Testis (tissue), 3 donors: Measurements from ENCODE around the gene TJP2. TPM values are rescaled to one million over a fixed set of nuclear protein-coding genes. Genes with fewer than 3 reads are reported as not detected.

Source experiments
- DNase-seq: peaks from one replicate; pipeline ENCODE4 v3.0.0-alpha.2; 2019
- H3K27ac ChIP-seq, 2 donors: fragments of 200-600 bp; sonication (generic); one replicate each; pipeline ENCODE4 v1.5.1; 2019
- H3K27me3 ChIP-seq: fragments of 200-600 bp; sonication (generic); one replicate; pipeline ENCODE4 v1.5.1; 2019
- H3K36me3 ChIP-seq: fragments of 200-600 bp; sonication (generic); one replicate; pipeline ENCODE4 v1.5.1; 2017; ENCODE audit warnings: low read depth; ENCODE audit errors: missing control alignments
- H3K4me1 ChIP-seq: fragments of 200-600 bp; sonication (generic); one replicate; pipeline ENCODE4 v1.5.1; 2019
- H3K4me3 ChIP-seq, 2 donors: fragments of 200-600 bp; sonication (generic); one replicate each; pipeline ENCODE4 v1.5.1; 2017 to 2019
- H3K9me3 ChIP-seq: fragments of 200-600 bp; sonication (generic); one replicate; pipeline ENCODE4 v1.5.1; 2017
- CTCF ChIP-seq, 3 experiments: fragments of 450-650 bp in 2 of 3; fragments of 200-600 bp in 1 of 3; sonication (generic) in 1 of 3; IDR thresholded peaks; one replicate each; pipeline ENCODE4 v1.5.1; 2016 to 2019; ENCODE audit warnings: antibody characterized with exemption in 3 of 3, mild to moderate bottlenecking in 2 of 3, moderate library complexity in 1 of 3
- POLR2A ChIP-seq: fragments of 450-650 bp; IDR thresholded peaks from one replicate; pipeline ENCODE4 v1.6.1; 2017; ENCODE audit warnings: antibody characterized with exemption, mild to moderate bottlenecking, moderate library complexity
- WGBS, 2 donors: methylation state at CpG; one replicate each; pipeline ENCODE4 v1.1.5; 2018; 5-methylcytosine and 5-hydroxymethylcytosine counted together
- intact Hi-C: fragments of 100-400 bp; cut with DNase I; formaldehyde crosslinking; loops from one replicate; pipeline ENCODE4 v1.15.1; 2023; ENCODE audit warnings: low total_unique reads
- polyA plus RNA-seq: library from polyadenylated mRNA; stranded (reverse); fragments of 350-450 nt; fragmentation: Illumina TruSeq; extraction: RNeasy Lipid Tissue Mini Kit (QIAGEN cat#74804); gene quantifications from one replicate; pipeline ENCODE4 v1.2.3, GENCODE V29; 2014; ENCODE audit warnings: low read depth, low replicate concordance; ENCODE audit not compliant: insufficient read depth
- total RNA-seq, 2 donors: library from RNA; depleted of rRNA; stranded (reverse); fragments of >200 nt; gene quantifications; one replicate each; pipeline ENCODE4 v1.2.3, GENCODE V29; 2016

TJP2 gene
- total and polyA plus RNA-seq, 3 donors from 2014 or later: 108 to 168 (median 148) TPM

GRCh38 chr9:69168709-69169217 lies 5.3 kb upstream of the TJP2 start:
- Histone ChIP-seq H3K4me3 (no peak overlapping the region), H3K27ac (no peak overlapping the region), H3K36me3 (no peaks in the 10 kb centered on the region), H3K27me3 (no peaks in the 10 kb centered on the region), H3K9me3 (no peaks in the 10 kb centered on the region), H3K4me1 (no peaks in the 10 kb centered on the region)
- 84 to 88% methylated on average over 13 of the region's 13 CpGs for WGBS, 2 donors
- no peak for TF ChIP-seq CTCF (IDR thresholded peaks at IDR 0.05)
- no peak for TF ChIP-seq POLR2A
- intact Hi-C loops: no loop called here
- DNase-seq: no peak

- WGBS, 2 donors: 83 to 93% methylated on average over 1 of the region's 1 CpG
- no peaks in the 10 kb centered on the region for H3K27me3 ChIP-seq
- H3K4me1 ChIP-seq: no peaks in the 10 kb centered on the region
- no peak overlapping the region for H3K4me3 ChIP-seq
- H3K36me3 ChIP-seq: no peaks in the 10 kb centered on the region
- no peak for TF ChIP-seq CTCF (IDR thresholded peaks at IDR 0.05)
- TF ChIP-seq POLR2A: no peak
- H3K27ac ChIP-seq: no peak overlapping the region
- H3K9me3 ChIP-seq: no peaks in the 10 kb centered on the region
- intact Hi-C loops: no loop called here
- DNase-seq: no peak
Measured at GRCh38 chr9:69170231-69170630, 3.8 kb upstream of the TJP2 start.

GRCh38 chr9:69171049-69171448 lies 3.0 kb upstream of the TJP2 start:
- intact Hi-C loops: no loop called here
- Histone ChIP-seq H3K36me3 (no peaks in the 10 kb centered on the region), H3K4me3 (no peak overlapping the region), H3K27me3 (no peaks in the 10 kb centered on the region), H3K4me1 (peaks cover 4% of the 10 kb centered on the region), H3K27ac (no peak overlapping the region), H3K9me3 (no peaks in the 10 kb centered on the region)
- WGBS, 2 donors: 81 to 85% methylated on average over 7 of the region's 7 CpGs
- TF ChIP-seq CTCF (IDR thresholded peaks at IDR 0.05): no peak
- no peak for TF ChIP-seq POLR2A
- no peak for DNase-seq

- Histone ChIP-seq H3K36me3 (no peaks in the 10 kb centered on the region), H3K9me3 (no peaks in the 10 kb centered on the region), H3K27ac (no peak overlapping the region), H3K27me3 (no peaks in the 10 kb centered on the region), H3K4me1 (peaks cover 5% of the 10 kb centered on the region), H3K4me3 (no peak overlapping the region)
- 93 to 99% methylated on average over 6 of the region's 6 CpGs for WGBS, 2 donors
- intact Hi-C loops: no loop called here
- DNase-seq: no peak
- TF ChIP-seq CTCF (IDR thresholded peaks at IDR 0.05) (no peak), POLR2A (no peak)
Measured at GRCh38 chr9:69171517-69171916, 2.6 kb upstream of the TJP2 start.

GRCh38 chr9:69172895-69173294 lies 1.2 kb upstream of the TJP2 start:
- 69 to 71% methylated on average over 6 of the region's 6 CpGs for WGBS, 2 donors
- no peaks in the 10 kb centered on the region for H3K9me3 ChIP-seq
- intact Hi-C loops: no loop called here
- no peak overlapping the region for H3K27ac ChIP-seq
- TF ChIP-seq POLR2A (no peak), CTCF (IDR thresholded peaks at IDR 0.05) (no peak)
- DNase-seq: no peak
- peaks cover 5% of the 10 kb centered on the region for H3K4me1 ChIP-seq
- H3K4me3 ChIP-seq: no peak overlapping the region
- no peaks in the 10 kb centered on the region for H3K27me3 ChIP-seq
- H3K36me3 ChIP-seq: no peaks in the 10 kb centered on the region
